ENCODE measurements around the gene H2AZ2.
"Not testable (repeated sequence)": the region's sequence is repeated elsewhere in the genome, so short reads cannot be mapped to it uniquely, and the experiment has no call there.

Gene H2AZ2

GRCh38 chr7:44870336-44870735, 22.4 kb upstream of the H2AZ2 start:
- DNase-seq = not testable (repeated sequence)

- DNase-seq = no peak
Measured at GRCh38 chr7:44867073-44867995, 19.4 kb upstream of the H2AZ2 start.

- not testable (repeated sequence) for DNase-seq
Measured at GRCh38 chr7:44861949-44862348, 14.1 kb upstream of the H2AZ2 start.

GRCh38 chr7:44858161-44858560, 10.3 kb upstream of the H2AZ2 start:
- DNase-seq = no peak

- no peak for DNase-seq
Measured at GRCh38 chr7:44854644-44855364, 6.9 kb upstream of the H2AZ2 start.

GRCh38 chr7:44853391-44853790, 5.5 kb upstream of the H2AZ2 start:
- DNase-seq = no peak

- DNase-seq = no peak
Measured at GRCh38 chr7:44852590-44852989, 4.7 kb upstream of the H2AZ2 start.

GRCh38 chr7:44849885-44850544, 2.1 kb upstream of the H2AZ2 start:
- DNase-seq = no peak

GRCh38 chr7:44849259-44849884, 1.5 kb upstream of the H2AZ2 start:
- DNase-seq = no peak

- no peak for DNase-seq
Measured at GRCh38 chr7:44847509-44847919, 373 bp downstream of the H2AZ2 start.

GRCh38 chr7:44846816-44847508, 925 bp downstream of the H2AZ2 start:
- no peak for DNase-seq

- DNase-seq = not testable (repeated sequence)
Measured at GRCh38 chr7:44846390-44846789, 1.5 kb downstream of the H2AZ2 start.

GRCh38 chr7:44845451-44845850, 2.4 kb downstream of the H2AZ2 start:
- DNase-seq = no peak

GRCh38 chr7:44843440-44843839, 4.4 kb downstream of the H2AZ2 start:
- not testable (repeated sequence) for DNase-seq

- DNase-seq = not testable (repeated sequence)
Measured at GRCh38 chr7:44842675-44843074, 5.2 kb downstream of the H2AZ2 start.

- DNase-seq = no peak
Measured at GRCh38 chr7:44838751-44839150, 9.1 kb downstream of the H2AZ2 start.

GRCh38 chr7:44827567-44827966, 20.3 kb downstream of the H2AZ2 start:
- DNase-seq = no peak

- no peak for DNase-seq
Measured at GRCh38 chr7:44824894-44825526, 22.9 kb downstream of the H2AZ2 start.

GRCh38 chr7:44823255-44823781, 24.6 kb downstream of the H2AZ2 start:
- no peak for DNase-seq

GRCh38 chr7:44819292-44819691, 28.6 kb downstream of the H2AZ2 start:
- no peak for DNase-seq

- DNase-seq = no peak
Measured at GRCh38 chr7:44814919-44815318, 33.0 kb downstream of the H2AZ2 start.

- DNase-seq = no peak
Measured at GRCh38 chr7:44811571-44811970, 36.3 kb downstream of the H2AZ2 start.
